Natural killer cell treated with Interleukin-12 subunit alpha and Interleukin-12 subunit beta and Interleukin-15 and Interleukin-18, amount 100 ng/mL, for 72 hours (primary cell): ENCODE results near the gene ESRRA. TPM values are rescaled to one million over a fixed set of nuclear protein-coding genes. Genes with fewer than 3 reads are reported as not detected.
"Not testable (repeated sequence)": the region's sequence is repeated elsewhere in the genome, so short reads cannot be mapped to it uniquely, and the experiment has no call there.

ENCODE experiments used
- ATAC-seq, 2 donors: fragments of 150-1000 bp; cut with Tn5 transposase in 1 of 2; sonication (Bioruptor Pico), chemical (Tn5 transposase) in 1 of 2; 2 replicates each; pipeline ENCODE4 v1.10.0; 2021
- DNase-seq: peaks from one replicate; pipeline ENCODE4 v3.0.0; 2022; ENCODE audit warnings: low spot score
- H3K27ac Mint-ChIP-seq, 2 donors: 1 replicate in 1 of 2; 2 replicates in 1 of 2; pipeline ENCODE4 v1.8.0; 2022; ENCODE audit warnings: mixed read lengths in 2 of 2, mild to moderate bottlenecking in 1 of 2, moderate library complexity in 1 of 2
- H3K27me3 Mint-ChIP-seq, 2 donors: 1 replicate in 1 of 2; 2 replicates in 1 of 2; pipeline ENCODE4 v1.8.0; 2022; ENCODE audit warnings: mixed read lengths in 2 of 2
- H3K36me3 Mint-ChIP-seq: one replicate; pipeline ENCODE4 v1.8.0; 2022; ENCODE audit warnings: mixed read lengths
- H3K4me1 Mint-ChIP-seq, 2 donors: 1 replicate in 1 of 2; 2 replicates in 1 of 2; pipeline ENCODE4 v1.8.0; 2022; ENCODE audit warnings: low read depth in 2 of 2, mixed read lengths in 2 of 2, mild to moderate bottlenecking in 1 of 2
- H3K4me3 Mint-ChIP-seq: one replicate; pipeline ENCODE4 v1.8.0; 2022; ENCODE audit warnings: mixed read lengths
- H3K9me3 Mint-ChIP-seq: 2 replicates; pipeline ENCODE4 v1.8.0; 2022; ENCODE audit warnings: mixed read lengths
- total RNA-seq, 2 donors: library from RNA; stranded (reverse); gene quantifications; one replicate each; pipeline ENCODE4 v1.2.3, GENCODE V29; 2022

ESRRA gene
- total RNA-seq, 2 donors from 2014 or later = 67.2 to 116 TPM

DNA sequence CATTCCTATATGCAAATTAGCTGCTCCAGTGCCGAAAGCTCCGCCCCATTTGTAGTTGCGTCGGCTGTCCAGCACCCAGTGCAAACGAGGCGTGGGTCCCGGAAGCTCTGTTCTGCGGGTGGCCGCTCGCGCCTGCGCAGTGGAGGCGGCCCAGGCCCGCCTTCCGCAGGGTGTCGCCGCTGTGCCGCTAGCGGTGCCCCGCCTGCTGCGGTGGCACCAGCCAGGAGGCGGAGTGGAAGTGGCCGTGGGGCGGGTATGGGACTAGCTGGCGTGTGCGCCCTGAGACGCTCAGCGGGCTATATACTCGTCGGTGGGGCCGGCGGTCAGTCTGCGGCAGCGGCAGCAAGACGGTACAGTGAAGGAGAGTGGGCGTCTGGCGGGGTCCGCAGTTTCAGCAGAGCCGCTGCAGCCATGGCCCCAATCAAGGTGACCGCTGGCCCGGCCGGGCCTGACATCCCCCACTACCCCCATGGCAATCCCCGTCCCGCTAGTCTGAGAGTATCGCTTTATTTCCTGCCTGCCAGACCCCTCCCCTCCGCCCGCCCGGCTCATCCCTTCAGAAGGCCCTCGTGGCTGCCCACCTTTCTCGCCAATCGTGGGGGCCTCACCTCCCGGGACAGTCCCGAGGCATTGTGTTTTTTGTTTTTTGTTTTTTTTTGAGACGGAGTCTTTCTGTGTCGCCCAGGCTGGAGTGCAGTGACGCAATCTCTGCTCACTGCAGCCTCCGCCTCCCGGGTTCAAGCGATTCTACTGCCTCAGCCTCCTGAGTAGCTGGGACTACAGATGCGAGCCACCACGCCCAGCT is 12.8 kb downstream of the ESRRA start, which contains the start of gene PRDX5:
Gene PRDX5 (plus strand): TSS at position 161 of the 805 bp plus-strand sequence. CDS start 95 bp downstream, at position 256.
- ATAC-seq (peak; percentile 89 to 93), DNase-seq (peak; percentile 99)
- H3K27ac Mint-ChIP-seq = peak within 1 kb of the TSS; percentile 93 to 97
- no peaks in the 10 kb centered on the region for H3K36me3 Mint-ChIP-seq
- no peaks in the 10 kb centered on the region for H3K9me3 Mint-ChIP-seq
- H3K27me3 Mint-ChIP-seq = no peaks in the 10 kb centered on the region
- peak within 1 kb of the TSS; percentile 89 for H3K4me3 Mint-ChIP-seq
- peaks cover 42 to 44% of the 10 kb centered on the region in 2 donors for H3K4me1 Mint-ChIP-seq

DNA sequence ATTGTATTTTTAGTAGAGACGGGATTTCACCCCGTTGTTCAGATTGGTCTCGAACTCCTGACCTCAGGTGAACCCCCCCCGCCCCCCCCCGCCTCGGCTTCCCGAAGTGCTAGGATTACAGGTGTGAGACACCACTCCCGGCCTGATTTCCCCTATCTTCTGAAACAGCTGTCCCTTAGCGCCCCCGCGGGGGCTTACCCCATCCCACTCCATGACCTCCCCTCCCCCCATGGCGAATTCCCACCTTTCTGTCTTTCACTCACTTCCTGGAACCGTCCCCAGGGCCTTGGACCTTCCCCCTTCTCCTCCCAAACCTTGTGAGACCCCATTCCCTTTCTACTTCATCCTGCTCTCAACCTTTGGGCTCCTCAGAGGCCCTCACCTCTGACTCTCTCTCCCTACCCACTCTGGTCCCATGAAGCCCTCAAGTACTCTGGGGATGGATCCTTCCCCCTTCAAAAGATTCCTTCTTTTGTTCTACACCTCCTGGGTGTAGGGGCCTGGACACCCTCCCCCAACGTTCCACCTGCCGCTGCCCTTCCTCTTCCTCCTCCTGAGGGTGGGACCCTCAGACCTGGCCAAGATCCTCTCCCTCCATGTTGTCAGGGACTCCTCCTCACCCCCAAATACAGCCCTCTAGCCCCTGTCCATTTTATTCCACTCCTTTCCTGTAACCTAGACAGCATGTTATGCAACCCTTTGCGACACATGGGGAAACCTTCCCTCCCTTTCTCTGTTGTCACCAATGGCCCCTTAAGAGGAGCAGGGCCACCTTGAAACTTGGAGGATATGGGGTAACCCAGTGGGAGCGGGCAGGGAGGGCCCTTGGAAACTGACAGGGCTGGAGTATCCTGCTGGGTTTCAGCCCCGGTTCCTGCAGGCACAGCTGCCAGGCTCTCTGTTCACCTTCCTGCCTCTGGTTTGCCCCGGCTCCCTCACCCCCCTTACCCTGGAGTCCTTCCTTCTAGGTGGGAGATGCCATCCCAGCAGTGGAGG is 13.7 kb downstream of the ESRRA start:
- no peak for ATAC-seq
- no peak for DNase-seq
- Mint-ChIP-seq H3K9me3 (no peaks in the 10 kb centered on the region), H3K4me3 (peak overlapping the region; percentile 89), H3K4me1 (peaks cover 39 to 45% of the 10 kb centered on the region in 2 donors), H3K36me3 (no peaks in the 10 kb centered on the region), H3K27ac (peak overlapping the region; percentile 93 to 97), H3K27me3 (no peaks in the 10 kb centered on the region)

DNA sequence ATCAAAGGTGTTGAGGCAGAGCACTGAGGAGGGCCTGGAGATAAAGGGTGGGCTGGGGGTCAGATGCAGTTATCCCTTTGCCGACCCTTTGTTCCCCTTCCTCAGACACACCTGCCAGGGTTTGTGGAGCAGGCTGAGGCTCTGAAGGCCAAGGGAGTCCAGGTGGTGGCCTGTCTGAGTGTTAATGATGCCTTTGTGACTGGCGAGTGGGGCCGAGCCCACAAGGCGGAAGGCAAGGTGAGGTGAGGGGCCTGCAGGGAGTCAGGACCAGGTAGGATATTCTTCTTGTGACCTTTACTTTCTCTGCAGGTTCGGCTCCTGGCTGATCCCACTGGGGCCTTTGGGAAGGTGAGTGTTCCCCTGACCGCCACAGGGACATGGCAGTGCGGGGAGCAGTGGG is 15.2 kb downstream of the ESRRA start:
- Mint-ChIP-seq H3K36me3 (no peaks in the 10 kb centered on the region), H3K27ac (peak overlapping the region; percentile 93 to 97), H3K4me1 (peaks cover 39 to 42% of the 10 kb centered on the region in 2 donors), H3K4me3 (peak overlapping the region; percentile 10), H3K27me3 (no peaks in the 10 kb centered on the region), H3K9me3 (no peaks in the 10 kb centered on the region)
- ATAC-seq = no peak
- no peak for DNase-seq

DNA sequence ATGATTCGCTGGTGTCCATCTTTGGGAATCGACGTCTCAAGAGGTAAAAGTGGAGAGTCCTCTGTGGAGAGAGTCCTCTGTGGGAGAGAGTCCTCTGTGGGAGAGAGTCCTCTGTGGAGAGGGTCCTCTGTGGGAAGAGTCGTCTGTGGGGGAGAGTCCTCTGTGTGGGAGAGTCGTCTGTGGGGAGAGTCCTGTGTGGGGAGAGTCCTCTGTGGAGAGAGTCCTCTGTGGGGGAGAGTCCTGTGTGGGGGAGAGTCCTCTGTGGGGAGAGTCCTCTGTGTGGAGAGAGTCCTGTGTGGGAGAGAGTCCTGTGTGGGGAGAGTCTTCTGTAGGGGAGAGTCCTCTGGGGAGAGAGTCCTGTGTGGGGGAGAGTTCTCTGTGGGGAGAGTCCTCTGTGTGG is 15.7 kb downstream of the ESRRA start:
- Mint-ChIP-seq H3K27me3 (no peaks in the 10 kb centered on the region), H3K36me3 (no peaks in the 10 kb centered on the region), H3K9me3 (no peaks in the 10 kb centered on the region), H3K27ac (peak overlapping the region; percentile 93 to 97), H3K4me3 (no peak overlapping the region), H3K4me1 (peaks cover 39 to 42% of the 10 kb centered on the region in 2 donors)
- DNase-seq (no peak), ATAC-seq (no peak)

DNA sequence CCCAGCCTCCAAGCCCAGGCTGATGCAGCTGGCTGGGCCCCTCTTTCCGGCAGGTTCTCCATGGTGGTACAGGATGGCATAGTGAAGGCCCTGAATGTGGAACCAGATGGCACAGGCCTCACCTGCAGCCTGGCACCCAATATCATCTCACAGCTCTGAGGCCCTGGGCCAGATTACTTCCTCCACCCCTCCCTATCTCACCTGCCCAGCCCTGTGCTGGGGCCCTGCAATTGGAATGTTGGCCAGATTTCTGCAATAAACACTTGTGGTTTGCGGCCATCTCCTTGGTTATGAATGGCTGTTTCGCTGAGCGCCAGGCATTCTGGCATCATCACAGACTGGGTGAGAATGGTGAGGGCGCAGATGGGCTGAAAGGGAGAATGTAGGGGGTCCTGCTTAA is 16.2 kb downstream of the ESRRA start:
- H3K27ac Mint-ChIP-seq = peak overlapping the region in 1 of 2 donors; percentile 93
- ATAC-seq = no peak
- no peaks in the 10 kb centered on the region for H3K27me3 Mint-ChIP-seq

DNA sequence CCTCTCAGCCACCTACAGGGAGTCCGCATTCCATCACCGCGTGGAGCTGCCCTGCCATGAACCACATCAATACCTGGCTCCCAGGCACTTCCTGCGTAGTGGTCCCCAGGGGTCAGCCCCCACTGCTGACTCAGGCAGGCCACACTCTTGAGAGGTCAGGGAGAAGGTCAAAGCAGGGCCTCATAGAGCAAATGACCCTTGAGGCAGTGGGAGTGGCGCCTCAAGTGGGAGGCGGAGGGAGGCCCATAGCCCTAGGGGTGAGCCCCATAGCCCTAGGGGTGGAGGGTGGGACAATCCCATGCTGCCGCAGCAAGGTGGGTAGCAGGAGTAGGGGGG is 17.6 kb downstream of the ESRRA start:
- Mint-ChIP-seq H3K4me1 (peaks cover 23 to 28% of the 10 kb centered on the region in 2 donors), H3K4me3 (no peak overlapping the region), H3K9me3 (no peaks in the 10 kb centered on the region), H3K27me3 (no peaks in the 10 kb centered on the region), H3K36me3 (no peaks in the 10 kb centered on the region), H3K27ac (no peak overlapping the region)
- DNase-seq = no peak
- ATAC-seq = no peak

More for the DNA sequence above, 16.2 kb downstream of the ESRRA start:
- no peak for DNase-seq
- no peak overlapping the region for H3K4me3 Mint-ChIP-seq
- H3K9me3 Mint-ChIP-seq = no peaks in the 10 kb centered on the region
- H3K36me3 Mint-ChIP-seq = no peaks in the 10 kb centered on the region
- peaks cover 37 to 39% of the 10 kb centered on the region in 2 donors for H3K4me1 Mint-ChIP-seq

DNA sequence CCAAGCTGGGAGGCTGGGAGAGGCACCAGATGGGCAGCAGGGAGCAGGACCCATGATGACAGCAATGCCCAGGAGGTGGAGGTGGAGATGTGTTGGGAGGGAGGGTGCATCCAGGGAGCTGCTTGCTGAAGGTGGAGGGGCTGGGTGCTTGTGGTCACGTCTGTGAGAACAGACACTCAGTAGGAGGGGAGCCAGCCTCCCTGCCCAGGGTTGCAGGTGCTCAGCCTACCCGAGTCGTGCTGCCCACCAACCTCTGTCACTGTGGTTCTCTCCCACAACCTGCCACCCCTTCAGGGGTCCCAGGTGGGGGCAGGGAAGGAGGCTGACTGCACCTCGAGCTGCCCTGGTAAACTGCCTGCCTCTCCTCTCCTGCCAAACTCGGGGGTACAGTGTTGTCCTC is 18.0 kb downstream of the ESRRA start:
- no peak for DNase-seq
- H3K4me3 Mint-ChIP-seq = no peak overlapping the region
- no peaks in the 10 kb centered on the region for H3K27me3 Mint-ChIP-seq
- no peak overlapping the region for H3K27ac Mint-ChIP-seq
- no peak for ATAC-seq
- no peaks in the 10 kb centered on the region for H3K9me3 Mint-ChIP-seq
- no peaks in the 10 kb centered on the region for H3K36me3 Mint-ChIP-seq
- H3K4me1 Mint-ChIP-seq = peaks cover 20 to 24% of the 10 kb centered on the region in 2 donors

DNA sequence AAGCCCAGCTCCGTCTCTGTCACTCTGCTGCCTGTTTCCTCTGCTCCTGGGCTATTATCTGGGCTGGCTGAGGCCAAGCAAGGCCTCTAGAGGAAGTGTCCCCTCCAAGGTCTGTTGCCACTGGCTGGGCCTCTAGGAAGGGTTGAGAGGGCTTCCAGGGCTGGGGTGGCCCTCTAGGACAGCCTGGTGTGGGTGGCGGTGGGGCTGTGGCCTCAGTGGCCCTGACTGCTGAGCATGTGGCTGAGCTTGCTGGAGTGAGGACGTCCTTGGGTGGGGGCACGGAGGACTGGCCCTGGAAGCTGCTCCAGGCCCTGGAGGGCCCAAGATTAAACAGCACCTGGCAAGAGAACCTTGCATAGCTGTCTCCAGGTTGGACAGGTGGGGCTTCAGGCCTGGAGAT is 18.7 kb downstream of the ESRRA start:
- not testable (repeated sequence) for H3K27me3 Mint-ChIP-seq, H3K36me3 Mint-ChIP-seq, ATAC-seq, H3K9me3 Mint-ChIP-seq, H3K27ac Mint-ChIP-seq, DNase-seq, H3K4me3 Mint-ChIP-seq
- H3K4me1 Mint-ChIP-seq = peaks cover 16 to 22% of the 10 kb centered on the region in 2 donors

DNA sequence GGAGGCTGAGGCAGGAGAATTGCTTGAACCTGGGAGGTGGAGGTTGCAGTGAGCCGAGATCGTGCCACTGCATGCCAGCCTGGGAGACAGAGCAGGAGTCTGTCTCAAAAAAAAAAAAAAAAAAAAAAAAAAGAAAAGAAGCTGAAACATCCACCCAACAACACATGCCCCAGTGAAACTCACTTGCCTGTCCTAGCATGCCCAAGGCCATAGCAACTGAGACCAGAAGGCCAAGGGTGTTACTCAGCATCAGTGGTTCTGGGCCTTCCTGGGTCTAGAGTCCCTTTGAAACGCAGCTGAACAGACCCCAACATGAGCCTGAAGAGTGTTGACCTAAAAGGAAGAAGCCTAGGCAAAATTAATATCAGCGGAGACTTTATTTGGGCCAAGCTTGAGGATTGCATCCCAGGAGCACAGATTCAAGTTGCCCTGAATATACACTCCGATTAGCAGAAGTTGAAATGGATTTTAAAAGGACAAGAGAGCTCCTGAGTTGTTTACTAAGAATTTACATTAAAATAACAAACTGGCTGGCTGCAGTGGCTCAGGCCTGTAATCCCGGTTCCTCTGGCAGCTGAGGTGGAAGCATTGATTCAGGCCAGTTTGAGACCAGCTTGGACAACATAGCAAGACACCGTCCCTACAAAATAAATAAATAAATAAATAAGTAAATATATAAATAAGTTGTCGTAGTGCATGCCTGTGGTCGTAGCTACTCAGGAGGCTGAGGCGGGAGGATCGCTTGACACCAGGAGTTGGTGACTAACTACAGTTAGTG is 19.6 kb downstream of the ESRRA start:
- Mint-ChIP-seq H3K4me1 (peaks cover 10 to 13% of the 10 kb centered on the region in 2 donors), H3K4me3 (no peak overlapping the region), H3K36me3 (no peaks in the 10 kb centered on the region), H3K9me3 (no peaks in the 10 kb centered on the region), H3K27ac (no peak overlapping the region), H3K27me3 (no peaks in the 10 kb centered on the region)
- DNase-seq = no peak
- no peak for ATAC-seq

DNA sequence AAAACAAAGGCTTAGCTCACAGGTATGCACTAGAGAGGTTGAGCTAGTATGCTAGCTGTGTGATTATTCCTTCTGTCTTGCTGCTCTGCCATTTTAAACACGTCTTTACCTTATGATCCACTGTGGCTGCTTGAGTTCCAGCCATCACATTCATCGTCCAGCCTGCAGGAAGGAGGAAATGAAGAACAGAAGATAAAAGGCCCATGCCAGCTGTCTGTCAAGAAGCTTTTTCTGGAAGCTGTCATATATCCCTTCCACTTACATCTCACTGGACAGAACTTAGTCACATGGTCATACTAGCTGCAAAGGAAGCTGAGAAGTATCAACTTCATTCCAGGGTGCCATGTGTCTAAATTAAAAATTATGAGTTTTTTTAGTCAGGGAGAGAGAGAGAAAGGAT is 22.1 kb downstream of the ESRRA start:
- no peak overlapping the region for H3K4me3 Mint-ChIP-seq
- H3K4me1 Mint-ChIP-seq = peaks cover 8 to 18% of the 10 kb centered on the region in 2 donors
- no peak for DNase-seq
- H3K9me3 Mint-ChIP-seq = no peaks in the 10 kb centered on the region
- no peaks in the 10 kb centered on the region for H3K36me3 Mint-ChIP-seq
- ATAC-seq = no peak
- no peak overlapping the region for H3K27ac Mint-ChIP-seq
- no peaks in the 10 kb centered on the region for H3K27me3 Mint-ChIP-seq

DNA sequence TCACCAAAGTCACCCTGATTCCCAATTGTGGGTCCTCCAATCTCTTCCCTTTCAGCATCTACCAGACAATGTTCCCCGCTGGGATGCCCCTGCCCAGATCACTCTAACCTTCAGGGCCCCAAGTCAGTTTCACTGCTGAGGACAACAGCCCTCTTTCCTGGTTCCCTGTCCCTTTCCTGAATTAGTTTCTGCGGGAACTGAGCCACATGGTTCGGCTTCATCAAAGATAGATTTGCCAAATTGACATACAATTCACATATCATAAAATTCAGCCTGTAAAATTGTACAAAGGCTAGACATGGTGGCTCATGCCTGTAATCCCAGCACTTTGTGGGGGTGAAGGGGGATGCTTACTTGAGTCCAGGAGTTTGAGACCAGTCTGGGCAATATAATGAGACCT is 22.7 kb downstream of the ESRRA start:
- Mint-ChIP-seq H3K27ac (peak overlapping the region in 1 of 2 donors; percentile 13), H3K36me3 (no peaks in the 10 kb centered on the region), H3K4me3 (no peak overlapping the region), H3K27me3 (no peaks in the 10 kb centered on the region), H3K4me1 (peaks cover 8 to 18% of the 10 kb centered on the region in 2 donors), H3K9me3 (no peaks in the 10 kb centered on the region)
- ATAC-seq = no peak
- DNase-seq = no peak

DNA sequence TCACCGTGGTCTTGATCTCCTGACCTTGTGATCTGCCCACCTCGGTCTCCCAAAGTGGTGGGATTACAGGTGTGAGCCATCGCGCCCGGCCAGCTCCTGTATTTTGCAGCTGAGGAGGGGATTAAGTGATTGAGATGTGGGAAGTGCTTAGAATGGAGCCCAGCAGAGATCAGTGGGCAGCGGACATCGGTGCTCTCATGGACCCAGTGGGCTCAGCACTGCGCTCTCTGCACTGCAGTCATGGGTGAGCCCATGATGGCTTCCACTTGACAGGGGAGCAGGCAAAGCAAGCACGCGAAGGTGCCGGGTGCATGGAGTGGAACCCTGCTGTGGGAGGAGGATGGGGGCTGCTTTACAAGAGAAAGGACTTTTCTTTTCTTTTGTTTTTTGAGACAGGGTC is 25.6 kb downstream of the ESRRA start:
- peak overlapping the region; percentile 75 to 79 for H3K27ac Mint-ChIP-seq
- H3K9me3 Mint-ChIP-seq = no peaks in the 10 kb centered on the region
- H3K4me3 Mint-ChIP-seq = peak overlapping the region; percentile 68
- DNase-seq (no peak), ATAC-seq (no peak)
- H3K4me1 Mint-ChIP-seq = peaks cover 17 to 24% of the 10 kb centered on the region in 2 donors
- H3K36me3 Mint-ChIP-seq = no peaks in the 10 kb centered on the region
- no peaks in the 10 kb centered on the region for H3K27me3 Mint-ChIP-seq
